ENCODE measurements around the gene HEMK1. TPM values are rescaled to one million over a fixed set of nuclear protein-coding genes. Genes with fewer than 3 reads are reported as not detected.

Gene HEMK1
- total and polyA plus RNA-seq, 7 donors = 6.1 to 16.2 (median 10.0) TPM

- Histone ChIP-seq H3K27me3 (ENCODE audit: insufficient read depth in 3 of 3, low read length in 2 of 3) (no peaks in the 10 kb centered on the region), H3K36me3 (ENCODE audit: insufficient read depth in 1 of 2, low read depth in 1 of 2) (peaks cover 10 to 33% of the 10 kb centered on the region in 2 donors), H3K4me1 (peaks cover 89% of the 10 kb centered on the region), H3K27ac (peak overlapping the region; percentile 91), H3K9me3 (no peaks in the 10 kb centered on the region), H3K4me3 (peak overlapping the region; percentile 19)
- WGBS, 3 donors = 21 to 46% (median 28%) methylated on average over 13 to 14 of the region's 14 CpGs
- peak; percentile 67 to 76 (median 72) for ATAC-seq
- peak; percentile 84 to 96 for DNase-seq
- no peak for TF ChIP-seq CTCF (IDR thresholded peaks at IDR 0.05)
- intact Hi-C loops (cut with DNase I) = loop anchor here in 1 of 2 donors (2.0 kb wide), 1 partner anchor 22 kb away; no protein-coding TSS in a partner anchor
Measured at GRCh38 chr3:50604628-50605588, 35.6 kb downstream of the HEMK1 start.

- H3K4me3 ChIP-seq = peak overlapping the region; percentile 89
- peak overlapping the region; percentile 91 for H3K27ac ChIP-seq
- H3K9me3 ChIP-seq = no peaks in the 10 kb centered on the region
- TF ChIP-seq CTCF (IDR thresholded peaks at IDR 0.05) = no peak
- DNase-seq = peak in 1 of 2 donors; percentile 79
- peaks cover 15 to 33% of the 10 kb centered on the region in 2 donors for H3K36me3 ChIP-seq (ENCODE audit: insufficient read depth in 1 of 2, low read depth in 1 of 2)
- peaks cover 89% of the 10 kb centered on the region for H3K4me1 ChIP-seq
- intact Hi-C loops (cut with DNase I) = loop anchor here in 1 of 2 donors (2.0 kb wide), 1 partner anchor 23 kb away; no protein-coding TSS in a partner anchor
- no peaks in the 10 kb centered on the region for H3K27me3 ChIP-seq (ENCODE audit: insufficient read depth in 3 of 3, low read length in 2 of 3)
- 31 to 69% (median 33%) methylated on average over 5 of the region's 5 CpGs for WGBS, 3 donors
- ATAC-seq = peak; percentile 12 to 55 (median 34)
Measured at GRCh38 chr3:50605901-50606326, 36.6 kb downstream of the HEMK1 start.

- H3K36me3 ChIP-seq (ENCODE audit: insufficient read depth in 1 of 2, low read depth in 1 of 2) = peaks cover 15 to 33% of the 10 kb centered on the region in 2 donors
- H3K9me3 ChIP-seq = no peaks in the 10 kb centered on the region
- intact Hi-C loops (cut with DNase I) = no loop called here
- H3K4me3 ChIP-seq = peak overlapping the region; percentile 89
- H3K4me1 ChIP-seq = peaks cover 86% of the 10 kb centered on the region
- 63 to 72% (median 64%) methylated on average over 6 of the region's 6 CpGs for WGBS, 3 donors
- DNase-seq = no peak
- ATAC-seq = no peak
- no peak for TF ChIP-seq CTCF (IDR thresholded peaks at IDR 0.05)
- peak overlapping the region; percentile 91 for H3K27ac ChIP-seq
- no peaks in the 10 kb centered on the region for H3K27me3 ChIP-seq (ENCODE audit: insufficient read depth in 3 of 3, low read length in 2 of 3)
Measured at GRCh38 chr3:50606596-50606995, 37.3 kb downstream of the HEMK1 start.

- no peaks in the 10 kb centered on the region for H3K9me3 ChIP-seq
- peak overlapping the region; percentile 89 for H3K4me3 ChIP-seq
Measured at GRCh38 chr3:50607271-50608091, 38.2 kb downstream of the HEMK1 start.

More at GRCh38 chr3:50607271-50608091, 38.2 kb downstream of the HEMK1 start:
- DNase-seq (peak in 1 of 2 donors; percentile 67), ATAC-seq (no peak)
- peaks cover 81% of the 10 kb centered on the region for H3K4me1 ChIP-seq
- intact Hi-C loops (cut with DNase I) = no loop called here
- no peaks in the 10 kb centered on the region for H3K27me3 ChIP-seq (ENCODE audit: insufficient read depth in 3 of 3, low read length in 2 of 3)
- 50 to 71% (median 63%) methylated on average over 29 of the region's 29 CpGs for WGBS, 3 donors
- no peak for TF ChIP-seq CTCF (IDR thresholded peaks at IDR 0.05)
- H3K36me3 ChIP-seq (ENCODE audit: insufficient read depth in 1 of 2, low read depth in 1 of 2) = peaks cover 15 to 33% of the 10 kb centered on the region in 2 donors
- H3K27ac ChIP-seq = peak overlapping the region; percentile 91

Data from psoas muscle (tissue), 8 donors.